ENCODE data around the gene RAD51B. TPM values are rescaled to one million over a fixed set of nuclear protein-coding genes. Genes with fewer than 3 reads are reported as not detected.
A peak's percentile ranks its signal among the peaks of the same experiment; 100 is the strongest.

Gene RAD51B
- total RNA-seq, 1 donor from 2014 or later: 2.5 TPM

DNA sequence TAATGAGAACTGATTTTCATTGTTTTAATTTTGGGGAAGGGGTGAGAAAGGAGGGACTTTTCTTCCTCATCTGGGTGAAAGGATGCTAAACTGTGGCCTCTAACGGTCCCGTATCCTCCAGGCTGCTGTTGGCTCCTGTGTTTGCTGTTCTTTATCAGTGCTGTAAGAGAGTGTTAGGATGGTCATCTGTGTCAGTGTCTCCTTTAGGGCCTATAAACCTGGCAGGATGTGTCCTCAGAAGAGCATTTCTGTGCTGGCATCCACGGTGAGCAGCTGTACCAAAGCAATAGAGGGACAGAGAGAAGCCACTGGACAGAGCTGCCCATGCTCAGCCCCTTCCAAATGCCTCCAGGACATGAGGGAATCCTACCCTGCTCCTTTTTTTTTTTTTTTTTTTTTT is 720.2 kb downstream of the RAD51B start:
- DNase-seq (no peak), ATAC-seq (ENCODE audit: poor library complexity) (peak; percentile 9)
- intact Hi-C loops (cut with DNase I): no loop called here

DNA sequence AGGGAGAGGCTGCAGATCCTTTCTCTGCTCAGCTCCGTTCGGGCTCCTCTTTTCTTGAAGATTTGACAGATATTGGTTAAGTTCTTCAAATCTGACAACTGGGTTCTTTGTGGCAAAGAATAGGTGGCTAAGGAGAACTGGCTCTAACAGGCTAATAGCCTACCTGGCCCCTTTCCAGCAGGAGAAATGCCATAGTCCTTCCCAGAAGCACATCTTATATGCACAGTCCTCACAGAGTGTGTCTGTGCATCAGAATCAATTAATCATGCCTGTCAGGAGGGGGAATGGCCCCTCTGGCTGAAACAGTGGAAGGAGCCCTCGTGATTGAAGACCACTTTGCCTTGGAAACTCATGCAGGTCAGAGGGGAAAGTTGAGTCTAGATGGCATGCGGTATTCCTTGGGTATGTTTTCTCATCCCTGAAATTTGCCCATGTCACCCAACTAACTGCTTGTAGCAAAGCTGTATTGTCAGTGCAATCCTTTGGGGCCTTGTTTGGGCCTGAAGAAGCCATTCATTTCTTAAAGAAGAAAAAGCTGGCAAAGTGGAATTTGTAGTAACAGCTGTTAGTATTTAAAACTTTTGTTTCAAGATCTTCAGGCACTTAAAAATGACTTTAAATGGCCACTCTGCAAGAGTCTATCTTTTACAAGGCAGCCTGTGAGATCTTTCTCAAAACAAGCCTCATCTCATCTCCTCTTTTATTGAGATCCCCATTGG is 721.8 kb downstream of the RAD51B start:
- no peak for ATAC-seq (ENCODE audit: poor library complexity)
- no peak for DNase-seq
- intact Hi-C loops (cut with DNase I): no loop called here

DNA sequence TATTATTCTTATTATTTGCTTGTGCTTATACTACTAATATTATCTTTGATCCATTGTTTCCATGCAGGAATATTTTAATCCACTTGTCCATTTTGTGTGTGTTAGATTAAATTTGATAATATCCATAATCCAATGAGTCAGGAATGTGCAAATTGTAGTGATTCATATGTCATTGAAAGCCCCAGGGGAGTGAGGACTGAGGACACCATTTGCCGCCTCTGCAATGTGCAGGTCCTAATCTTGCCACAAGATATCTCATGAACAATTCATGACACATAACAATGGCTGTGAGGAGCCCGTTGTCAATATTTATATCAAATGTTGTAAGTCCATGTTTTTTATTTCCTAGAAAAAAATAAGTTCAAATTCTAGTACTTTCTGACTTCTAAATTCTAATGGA is 722.8 kb downstream of the RAD51B start:
- intact Hi-C loops (cut with DNase I): no loop called here
- DNase-seq: no peak
- no peak for ATAC-seq (ENCODE audit: poor library complexity)

DNA sequence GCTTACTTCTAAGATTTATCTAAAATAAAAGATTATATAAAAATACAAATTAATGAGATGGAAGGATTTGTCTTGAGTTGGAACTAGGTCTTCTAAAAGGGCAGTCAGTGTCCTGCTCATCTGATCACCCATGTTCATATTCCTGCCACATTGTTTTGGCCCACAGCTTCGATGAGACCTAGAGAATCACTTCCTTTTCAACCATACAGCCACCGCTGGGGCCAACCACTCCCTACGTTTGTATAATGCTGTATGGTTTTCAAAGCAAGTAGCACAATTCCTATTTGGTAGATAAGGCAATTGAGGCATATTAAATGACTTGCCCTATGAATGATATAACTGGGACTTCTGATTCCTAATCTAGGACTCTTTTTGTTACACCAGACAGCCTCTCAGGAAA is 723.9 kb downstream of the RAD51B start:
- no peak for ATAC-seq (ENCODE audit: poor library complexity)
- intact Hi-C loops (cut with DNase I): no loop called here
- no peak for DNase-seq

DNA sequence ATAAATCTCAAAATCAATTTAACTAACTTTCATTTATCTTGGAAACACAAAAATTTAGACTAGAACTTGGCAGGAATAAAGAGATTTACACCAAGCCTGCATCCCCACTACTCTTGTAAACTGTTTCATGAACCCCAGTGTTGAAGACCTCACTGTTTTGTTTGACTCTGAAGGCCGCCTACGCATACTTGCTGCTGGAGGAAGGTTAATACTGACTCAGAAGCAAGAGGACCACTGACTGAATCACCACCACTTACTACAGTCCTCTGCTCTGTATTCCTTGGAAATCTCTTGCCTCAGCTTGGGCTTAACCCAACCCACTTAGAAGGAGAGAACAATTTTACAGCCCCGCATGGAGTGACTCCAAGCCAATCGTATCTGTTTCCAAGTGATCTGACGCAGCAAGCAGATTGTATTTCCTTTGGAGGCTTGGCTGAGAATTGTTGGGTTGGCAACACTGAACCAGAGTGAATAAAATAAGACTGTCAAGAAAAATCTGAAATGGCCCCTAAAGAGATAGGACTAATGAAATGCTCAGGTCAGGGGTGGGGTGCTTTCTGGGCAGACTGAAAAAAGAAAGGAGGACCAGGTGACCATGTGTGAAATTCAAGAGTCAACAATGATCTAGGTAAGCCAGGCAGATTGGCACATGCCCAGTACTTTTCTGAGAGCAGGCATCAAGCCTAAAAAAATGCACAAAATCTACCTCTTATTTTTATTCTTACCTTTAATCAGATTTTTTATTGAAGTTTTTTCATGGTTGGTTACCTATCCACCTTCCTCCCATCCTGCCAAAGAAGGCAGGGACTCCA is 724.7 kb downstream of the RAD51B start:
- ATAC-seq (ENCODE audit: poor library complexity): peak; percentile 48
- DNase-seq: no peak
- intact Hi-C loops (cut with DNase I): no loop called here

DNA sequence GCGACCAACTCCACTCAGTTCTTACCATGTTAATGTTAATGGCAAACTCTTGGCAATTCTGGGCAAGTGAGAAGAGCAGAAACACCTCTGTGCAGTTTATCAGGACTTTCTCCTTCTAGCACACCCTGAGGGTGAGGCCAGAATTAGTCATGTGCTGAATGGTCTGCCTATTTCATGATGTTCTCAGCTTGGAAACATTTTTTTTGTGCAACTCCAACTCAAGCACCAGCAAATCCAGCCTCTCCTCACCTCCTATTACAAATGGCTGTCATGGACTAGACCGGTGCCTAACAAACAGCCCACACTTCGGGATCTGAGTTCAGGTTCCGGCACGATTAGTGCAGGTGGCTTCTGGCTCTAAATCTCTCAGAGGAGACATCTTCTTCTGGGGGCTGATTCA is 727.3 kb downstream of the RAD51B start:
- intact Hi-C loops (cut with DNase I): no loop called here
- DNase-seq (no peak), ATAC-seq (ENCODE audit: poor library complexity) (peak; percentile 2)

DNA sequence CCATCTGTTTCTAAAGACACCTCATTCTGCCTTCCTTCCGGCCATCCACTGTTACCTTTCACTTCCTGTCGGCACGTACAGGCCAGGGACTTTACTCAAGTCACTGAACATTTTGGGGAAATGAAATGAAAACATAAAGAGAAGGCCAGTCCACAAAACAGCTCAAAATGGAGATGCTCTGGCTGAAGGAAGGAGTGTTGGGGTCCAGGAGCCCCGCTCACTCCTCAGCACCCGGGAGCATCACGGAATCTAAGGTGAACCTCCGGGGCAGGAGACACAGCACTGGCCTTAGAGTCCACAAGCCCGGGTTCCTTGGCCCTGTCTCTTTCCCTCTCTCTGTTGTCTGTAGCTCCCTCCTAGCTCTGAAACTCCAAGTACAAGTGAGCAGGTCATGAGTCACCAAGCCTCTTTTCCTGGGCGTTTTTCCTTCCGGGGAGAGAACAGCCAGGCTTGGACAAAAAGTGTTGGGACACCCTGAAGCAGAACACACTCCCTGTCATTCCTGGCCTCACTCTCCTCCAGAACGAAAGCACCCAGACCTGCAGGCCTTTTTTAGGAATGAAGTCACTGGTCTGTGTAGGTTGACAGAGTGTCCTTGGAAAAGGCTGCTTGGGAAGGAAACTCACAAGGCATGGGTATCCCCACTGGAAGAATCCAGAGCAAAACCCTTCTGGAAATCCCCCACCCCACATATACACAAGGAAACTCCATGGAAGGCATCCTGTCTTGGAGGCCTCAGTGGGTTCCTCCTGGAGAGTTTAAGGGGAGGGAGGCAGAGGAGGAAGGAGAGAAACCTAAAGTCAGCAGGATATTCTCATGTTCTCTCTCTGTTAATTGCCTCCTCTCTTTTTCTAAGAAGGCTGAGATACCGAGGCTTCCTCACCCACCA is 728.0 kb downstream of the RAD51B start:
- DNase-seq (no peak), ATAC-seq (ENCODE audit: poor library complexity) (peak; percentile 74)
- intact Hi-C loops (cut with DNase I): no loop called here

DNA sequence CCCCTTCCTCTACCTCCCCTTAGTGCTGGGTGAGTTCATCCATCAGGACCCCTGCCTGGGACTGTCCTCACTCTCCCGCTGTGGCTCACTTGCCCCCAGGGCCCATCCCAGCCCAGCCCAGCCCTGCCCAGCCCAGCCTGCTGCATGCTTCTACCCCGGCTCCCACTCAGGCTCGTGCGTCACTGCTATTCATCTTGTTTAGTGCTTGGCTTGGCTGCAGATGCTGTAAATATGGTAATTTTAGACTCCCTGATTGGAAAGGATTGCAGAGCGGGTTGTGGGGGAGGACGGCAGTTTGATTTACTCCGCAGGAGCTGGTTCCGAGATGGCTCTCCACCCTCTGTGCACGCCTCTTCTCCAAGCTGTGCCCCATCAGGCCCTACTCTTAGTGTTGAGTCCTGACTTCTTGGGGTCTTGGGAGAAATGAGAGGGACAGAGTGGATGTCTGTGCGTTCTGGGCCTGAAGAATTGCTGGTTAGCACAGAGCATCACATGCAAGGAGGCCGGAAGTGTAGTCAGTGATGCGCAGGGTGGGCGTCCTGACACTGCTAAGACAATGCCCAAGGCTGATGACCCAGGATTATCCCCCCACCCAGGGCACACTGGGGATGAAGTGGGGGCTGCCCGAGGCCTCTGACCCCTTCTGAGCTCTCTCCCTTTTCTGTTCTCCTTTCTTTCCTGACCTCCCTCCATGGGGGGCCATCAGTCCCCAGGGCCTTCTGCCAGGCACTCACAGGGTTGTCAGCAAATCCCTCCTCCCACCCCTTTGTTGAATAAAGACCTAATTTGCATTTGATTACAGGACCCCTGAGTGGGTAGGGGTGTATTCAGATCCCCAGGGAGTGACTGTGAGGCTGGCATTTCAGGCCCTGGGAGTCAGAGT is 728.9 kb downstream of the RAD51B start:
- intact Hi-C loops (cut with DNase I): no loop called here
- DNase-seq: peak; percentile 92
- ATAC-seq (ENCODE audit: poor library complexity): peak; percentile 86

DNA sequence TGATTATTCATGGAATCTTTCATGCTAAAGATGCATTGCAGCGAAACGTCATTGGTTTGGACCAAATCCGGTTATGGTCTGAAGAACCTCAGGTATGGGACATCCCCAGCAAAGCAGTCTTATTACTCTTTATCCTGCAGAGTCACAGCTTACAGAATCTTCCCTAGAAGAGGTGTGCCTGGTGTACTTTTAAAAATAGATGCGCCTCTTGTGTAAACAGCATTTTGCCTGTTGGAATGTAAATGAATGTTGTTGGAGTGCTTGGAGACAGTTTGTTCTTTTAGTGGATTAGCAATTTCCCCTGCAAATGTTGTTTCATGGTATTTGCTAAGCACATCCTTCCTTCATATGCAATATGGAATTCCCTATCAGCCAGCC is 730.7 kb downstream of the RAD51B start:
- ATAC-seq (ENCODE audit: poor library complexity): no peak
- intact Hi-C loops (cut with DNase I): no loop called here
- no peak for DNase-seq

DNA sequence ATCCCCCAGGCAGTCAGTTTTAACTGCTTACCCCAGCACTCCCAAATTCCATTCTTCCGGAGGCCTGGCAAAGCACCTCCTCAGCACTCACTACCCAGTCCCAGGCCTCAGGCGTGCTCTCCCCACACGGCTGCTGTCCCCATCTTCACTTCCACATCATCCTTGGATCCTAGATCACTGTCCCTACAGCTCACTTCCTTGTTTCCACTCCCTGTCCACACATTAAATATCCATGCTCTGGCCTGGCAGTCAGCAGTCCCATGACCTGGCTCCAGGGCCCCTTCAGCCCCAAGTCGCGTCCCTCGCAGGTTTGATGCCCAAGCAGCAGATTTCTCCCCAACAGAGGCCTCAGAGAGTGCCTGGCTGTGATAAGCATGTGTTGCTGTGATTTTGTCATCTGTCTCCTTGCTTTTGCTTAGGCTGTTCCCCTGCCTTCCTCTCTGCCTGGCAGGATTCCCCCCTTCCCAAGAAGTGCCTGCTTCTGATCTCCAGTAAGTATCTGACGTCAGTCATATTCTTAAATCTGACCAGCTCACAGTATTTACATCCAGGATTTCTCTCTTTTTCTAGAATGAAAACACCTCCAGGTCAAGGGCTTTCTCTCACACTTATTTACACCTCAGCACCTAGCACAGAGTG is 731.6 kb downstream of the RAD51B start:
- intact Hi-C loops (cut with DNase I): no loop called here
- DNase-seq (no peak), ATAC-seq (ENCODE audit: poor library complexity) (no peak)

DNA sequence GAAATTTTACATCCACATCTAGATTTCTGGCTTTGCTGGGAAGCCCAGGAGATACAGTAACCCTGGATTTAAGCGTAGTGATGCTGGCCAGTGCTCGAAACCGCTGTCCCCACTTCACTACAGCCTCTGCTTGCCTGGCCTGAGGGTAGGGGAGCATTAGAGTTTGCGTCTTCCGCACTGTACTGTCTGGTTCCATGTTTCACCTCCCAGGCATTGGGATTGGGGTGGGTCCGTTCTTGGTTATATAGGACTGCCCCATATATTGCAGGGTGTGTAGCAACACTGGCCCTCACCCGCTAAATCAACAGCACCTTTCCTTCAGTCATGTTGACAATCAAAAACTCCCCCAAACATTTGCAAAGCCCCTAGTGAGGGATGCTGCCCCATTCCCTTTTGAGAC is 732.5 kb downstream of the RAD51B start:
- ATAC-seq (ENCODE audit: poor library complexity) (no peak), DNase-seq (no peak)
- intact Hi-C loops (cut with DNase I): no loop called here

DNA sequence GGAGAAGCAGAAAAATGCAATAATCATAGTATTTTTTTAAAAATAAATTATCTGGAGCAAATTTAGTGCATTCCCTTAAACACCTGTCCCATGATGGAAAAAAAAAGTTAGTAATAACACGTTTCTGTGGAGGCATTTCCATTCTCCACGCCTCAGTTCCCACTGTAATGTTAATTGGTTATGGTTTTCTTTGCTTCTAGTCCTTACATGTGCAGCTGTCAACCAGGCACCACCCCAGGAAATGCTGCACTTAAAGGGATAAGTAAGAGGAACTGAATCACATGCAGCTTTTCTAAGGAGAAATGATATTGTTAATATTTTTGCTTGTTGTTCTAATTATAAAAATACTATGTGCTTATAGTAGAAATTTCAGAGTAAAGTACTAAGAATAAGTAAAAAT is 733.0 kb downstream of the RAD51B start:
- intact Hi-C loops (cut with DNase I): no loop called here

DNA sequence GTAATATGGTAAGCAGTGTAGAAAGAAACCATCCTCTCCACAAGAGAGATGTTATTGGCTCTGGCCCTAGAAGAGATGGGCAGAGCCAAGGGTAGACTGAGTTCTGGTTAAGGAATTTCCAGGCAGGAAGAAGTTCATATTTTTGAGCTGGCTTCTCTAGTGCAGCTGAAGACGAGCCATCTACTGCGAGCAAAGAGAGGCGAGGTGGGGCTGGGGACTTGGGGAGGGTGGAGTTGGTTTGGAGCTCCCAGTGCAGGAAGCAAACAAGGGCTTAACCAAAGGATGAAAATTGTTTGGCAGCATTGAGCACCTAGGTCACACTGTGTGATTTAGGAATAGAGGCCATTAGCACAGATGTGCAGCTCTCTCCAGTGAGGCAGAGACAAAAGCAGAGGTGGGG is 733.7 kb downstream of the RAD51B start:
- ATAC-seq (ENCODE audit: poor library complexity) (peak; percentile 24), DNase-seq (no peak)
- intact Hi-C loops (cut with DNase I): no loop called here

More for the DNA sequence above, 733.0 kb downstream of the RAD51B start:
- DNase-seq (no peak), ATAC-seq (ENCODE audit: poor library complexity) (no peak)

DNA sequence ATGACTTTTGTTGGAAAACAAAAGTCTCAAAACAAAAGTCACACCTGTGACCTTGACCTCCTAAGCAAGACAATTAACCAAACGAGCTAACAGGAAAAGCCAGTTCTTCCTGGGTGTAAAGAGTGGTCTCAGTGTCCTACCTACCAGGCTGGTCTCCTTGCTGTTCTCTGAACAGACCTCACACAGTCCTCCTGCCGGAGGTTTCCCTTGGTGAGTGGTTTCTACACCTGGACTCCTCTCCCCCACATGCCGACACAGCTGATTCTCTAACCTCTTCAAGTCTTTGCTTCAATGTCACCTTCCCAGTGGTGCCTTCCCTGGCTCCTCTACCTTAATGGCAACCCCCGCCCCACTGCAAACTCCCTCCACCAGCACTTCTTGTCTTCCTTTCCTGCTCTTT is 734.7 kb downstream of the RAD51B start:
- ATAC-seq (ENCODE audit: poor library complexity) (no peak), DNase-seq (no peak)
- intact Hi-C loops (cut with DNase I): no loop called here

DNA sequence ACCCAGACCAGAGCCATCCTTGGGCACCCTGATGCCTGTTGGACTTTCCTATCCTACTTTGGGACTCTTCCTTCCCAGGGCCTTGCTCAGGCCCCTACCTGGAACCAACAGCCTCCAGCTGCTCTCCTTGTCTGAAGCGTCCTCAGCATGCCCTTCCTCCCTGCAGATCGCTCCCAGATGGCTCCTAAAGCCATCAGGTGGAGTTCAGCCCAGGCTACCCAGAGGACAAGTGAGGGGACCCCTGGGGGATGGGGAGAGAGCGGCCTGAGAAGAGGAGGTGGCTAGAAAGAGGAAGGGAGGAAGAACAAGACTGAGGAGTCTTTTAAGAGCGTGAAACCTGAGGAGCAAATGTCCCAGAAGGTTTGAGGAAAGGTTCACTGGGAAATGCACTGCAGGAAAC is 736.7 kb downstream of the RAD51B start:
- DNase-seq (no peak), ATAC-seq (ENCODE audit: poor library complexity) (no peak)
- intact Hi-C loops (cut with DNase I): no loop called here

DNA sequence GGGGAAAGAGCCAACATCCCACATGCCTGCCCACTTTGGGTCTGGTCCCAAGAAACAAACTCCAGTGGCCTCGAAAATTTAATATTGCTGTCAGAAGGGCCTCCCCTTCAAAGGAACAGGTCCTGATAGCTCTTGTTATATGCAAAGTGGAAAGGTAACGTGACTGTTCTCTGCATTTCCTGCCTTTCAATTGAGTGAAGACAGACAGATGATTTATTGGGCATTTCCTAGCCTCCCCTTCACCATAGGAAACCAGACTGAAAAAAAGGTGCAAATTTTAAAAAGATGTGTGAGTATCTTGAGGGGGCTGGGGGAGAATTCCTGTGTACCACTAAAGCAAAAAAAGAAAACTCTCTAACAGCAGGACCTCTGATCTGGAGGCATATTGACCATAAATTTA is 738.1 kb downstream of the RAD51B start:
- intact Hi-C loops (cut with DNase I): no loop called here
- DNase-seq (no peak), ATAC-seq (ENCODE audit: poor library complexity) (no peak)

DNA sequence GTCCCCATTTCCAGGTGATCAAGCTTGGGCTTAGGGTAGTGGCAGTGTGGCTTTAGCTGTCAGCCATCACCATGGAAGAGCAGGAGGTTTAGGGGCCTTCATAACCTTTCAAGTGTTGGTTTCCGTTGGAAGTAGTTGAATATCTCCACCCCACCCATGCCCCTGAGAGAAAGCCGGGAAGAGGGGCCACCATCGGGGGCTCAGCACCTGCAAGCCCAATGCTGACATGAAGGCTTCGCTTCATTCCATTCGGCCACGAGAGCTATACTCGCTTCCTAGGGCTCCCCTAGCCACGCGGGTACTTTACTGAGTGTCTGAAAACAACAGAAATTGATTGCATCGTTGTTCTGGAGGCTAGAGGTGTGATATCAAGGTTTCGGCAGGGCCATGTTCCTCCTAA is 738.5 kb downstream of the RAD51B start:
- no peak for ATAC-seq (ENCODE audit: poor library complexity)
- intact Hi-C loops (cut with DNase I): no loop called here

DNA sequence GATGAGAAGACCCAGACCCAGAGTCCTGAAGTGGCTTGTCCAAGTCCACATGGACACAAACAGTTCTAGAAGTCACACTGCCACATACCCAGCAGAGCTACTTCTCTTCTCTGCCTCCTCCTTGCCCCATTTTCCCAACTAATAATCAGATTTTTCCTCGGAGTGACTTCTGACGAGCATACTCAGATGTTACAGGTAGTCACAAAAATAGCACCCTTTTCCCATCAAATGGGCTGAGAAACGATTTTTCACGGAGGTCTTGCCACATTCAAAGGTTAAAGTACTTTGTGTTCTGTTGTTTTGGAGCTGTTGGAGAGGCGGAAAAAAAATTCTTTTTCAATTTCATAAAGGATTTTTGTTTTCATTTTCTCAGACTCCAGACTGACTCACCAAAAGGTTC is 740.4 kb downstream of the RAD51B start:
- intact Hi-C loops (cut with DNase I): no loop called here
- ATAC-seq (ENCODE audit: poor library complexity): no peak
- DNase-seq: no peak

More for the DNA sequence above, 738.5 kb downstream of the RAD51B start:
- DNase-seq: no peak

Measured in Right ventricle myocardium superior (tissue), 1 donor.